ENCODE results near the gene MTMR1. TPM values are rescaled to one million over a fixed set of nuclear protein-coding genes. Genes with fewer than 3 reads are reported as not detected.

The MTMR1 gene
- total RNA-seq, 1 donor from 2014 or later = 15.1 TPM

DNA sequence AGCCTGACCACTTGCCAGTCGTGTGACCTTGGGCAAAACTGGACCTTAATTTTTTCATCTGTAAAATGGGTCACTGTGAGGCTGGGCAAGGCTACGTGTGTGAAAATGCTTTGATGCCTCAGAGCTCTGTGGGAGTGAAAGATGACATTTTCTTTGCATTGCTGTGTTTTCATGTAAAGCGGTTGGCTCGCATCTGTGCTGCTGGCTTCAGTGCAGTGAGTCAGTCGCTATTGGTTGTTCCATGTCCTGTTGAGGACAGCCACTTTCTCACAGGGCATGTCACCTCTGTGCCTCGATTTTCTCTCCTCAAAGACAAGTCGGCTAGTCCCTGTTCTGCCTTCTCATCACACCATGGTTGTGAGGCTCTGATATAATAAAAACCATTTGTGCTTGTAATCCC is 4.4 kb downstream of the MTMR1 start:
- DNase-seq = no peak

GRCh38 chrX:150698981-150699380 is 5.8 kb downstream of the MTMR1 start:
- no peak for DNase-seq

- DNase-seq = no peak
Observed at GRCh38 chrX:150700107-150700506, 6.9 kb downstream of the MTMR1 start.

- DNase-seq = no peak
Observed at GRCh38 chrX:150701377-150701776, 8.2 kb downstream of the MTMR1 start.

DNA sequence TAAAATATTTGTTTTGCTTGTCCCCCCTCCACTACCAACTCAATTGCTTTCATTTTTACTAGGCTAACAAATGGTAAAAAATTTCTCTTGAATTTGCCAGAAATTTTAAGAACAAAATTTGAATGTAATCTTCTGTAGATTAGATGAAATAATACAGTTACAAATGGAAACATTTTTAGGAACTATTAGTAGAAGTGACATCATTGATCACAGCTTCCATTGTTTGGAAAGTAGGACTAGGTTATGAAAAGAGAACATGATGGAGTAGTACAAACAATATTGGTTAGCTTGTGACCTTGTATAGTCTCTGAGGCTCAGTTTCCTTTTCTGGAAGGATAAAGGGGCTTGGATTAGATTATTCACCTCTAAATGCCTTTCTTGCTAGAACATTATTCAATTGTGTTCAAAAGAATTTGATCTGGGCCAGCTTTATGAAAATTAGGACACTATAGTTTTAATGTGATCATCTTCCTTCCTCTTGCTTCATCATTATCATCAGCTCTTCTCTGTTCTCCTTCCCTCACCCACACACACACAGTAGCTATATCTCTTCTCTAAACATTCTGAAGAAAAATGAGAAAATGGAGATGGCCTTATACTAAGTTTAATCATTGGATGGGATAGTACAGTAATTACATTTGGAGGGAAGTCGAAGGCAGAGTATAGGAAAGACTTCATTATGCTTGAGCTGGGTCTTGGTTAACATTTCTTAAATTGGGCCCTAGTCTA is 9.9 kb downstream of the MTMR1 start:
- no peak for DNase-seq

DNA sequence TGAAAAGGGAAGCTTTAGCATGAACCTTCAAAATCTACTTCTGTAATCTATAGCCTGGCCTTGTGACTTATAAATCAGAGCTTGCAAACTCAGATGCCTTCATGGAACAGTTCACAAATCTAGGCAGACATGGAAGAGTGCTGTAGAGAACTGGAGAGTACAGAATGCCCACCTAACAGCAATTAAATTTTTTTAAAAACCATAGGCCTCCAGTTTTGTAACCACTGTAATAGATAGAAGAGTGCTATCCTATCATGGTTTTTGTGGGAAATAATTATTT is 10.4 kb downstream of the MTMR1 start:
- DNase-seq = no peak

GRCh38 chrX:150704030-150704613 is 10.9 kb downstream of the MTMR1 start:
- DNase-seq = peak; percentile 65

- no peak for DNase-seq
Observed at GRCh38 chrX:150712619-150713018, 19.4 kb downstream of the MTMR1 start.

GRCh38 chrX:150715184-150715583 is 22.0 kb downstream of the MTMR1 start:
- DNase-seq = peak; percentile 23

- DNase-seq = no peak
Observed at GRCh38 chrX:150719621-150720020, 26.4 kb downstream of the MTMR1 start.

DNA sequence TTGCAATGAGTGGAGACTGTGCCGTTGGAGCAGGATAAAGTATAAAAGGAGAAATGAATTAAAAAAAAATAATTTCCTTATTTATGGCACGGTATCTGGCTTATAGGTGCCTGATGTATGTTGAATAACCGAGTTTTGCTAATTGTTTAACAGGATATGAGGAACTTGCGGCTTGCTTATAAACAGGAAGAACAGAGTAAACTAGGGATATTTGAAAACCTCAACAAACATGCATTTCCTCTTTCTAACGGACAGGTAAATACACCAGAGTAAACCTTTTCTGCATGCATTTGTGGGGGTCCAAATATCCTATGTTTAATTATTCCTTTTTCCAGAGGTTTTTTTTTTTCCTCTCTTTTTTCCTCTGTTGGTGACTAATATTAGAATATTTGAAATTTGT is 36.8 kb downstream of the MTMR1 start:
- DNase-seq = no peak

GRCh38 chrX:150730719-150731118 is 37.5 kb downstream of the MTMR1 start:
- no peak for DNase-seq

DNA sequence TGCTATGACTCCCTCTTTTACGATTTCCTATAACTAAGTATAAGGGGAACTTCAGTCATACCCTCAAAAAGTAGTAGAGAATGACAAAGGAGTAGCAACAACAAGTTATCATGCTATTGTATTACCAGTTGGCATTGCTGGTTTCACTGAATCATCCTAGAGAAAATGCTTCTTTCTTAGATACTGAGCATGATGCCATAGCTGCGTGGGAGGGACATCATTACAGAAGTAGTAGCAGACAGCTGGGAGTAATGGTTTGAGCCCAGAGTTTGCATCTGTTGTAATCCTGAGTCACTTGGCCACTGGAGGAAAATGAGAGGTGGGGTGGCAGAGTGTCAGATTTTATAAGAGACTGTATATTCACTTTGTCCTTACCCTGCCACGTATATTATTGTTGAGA is 38.6 kb downstream of the MTMR1 start:
- DNase-seq = peak; percentile 22

DNA sequence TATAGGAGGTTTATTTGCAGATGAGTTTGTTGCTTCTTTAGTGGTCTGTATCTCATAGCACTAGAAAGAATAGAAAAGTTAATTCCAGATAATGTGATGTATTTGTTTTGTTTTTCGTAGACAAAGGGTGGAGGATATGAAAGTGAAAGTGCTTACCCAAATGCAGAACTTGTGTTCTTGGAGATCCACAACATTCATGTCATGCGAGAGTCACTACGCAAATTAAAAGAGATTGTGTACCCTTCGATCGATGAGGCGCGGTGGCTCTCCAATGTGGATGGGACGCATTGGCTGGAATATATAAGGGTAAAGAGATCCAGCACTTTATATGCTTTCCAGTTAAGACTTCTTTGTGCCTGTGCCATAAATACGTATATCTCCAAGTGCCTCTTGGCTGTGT is 43.3 kb downstream of the MTMR1 start:
- no peak for DNase-seq

DNA sequence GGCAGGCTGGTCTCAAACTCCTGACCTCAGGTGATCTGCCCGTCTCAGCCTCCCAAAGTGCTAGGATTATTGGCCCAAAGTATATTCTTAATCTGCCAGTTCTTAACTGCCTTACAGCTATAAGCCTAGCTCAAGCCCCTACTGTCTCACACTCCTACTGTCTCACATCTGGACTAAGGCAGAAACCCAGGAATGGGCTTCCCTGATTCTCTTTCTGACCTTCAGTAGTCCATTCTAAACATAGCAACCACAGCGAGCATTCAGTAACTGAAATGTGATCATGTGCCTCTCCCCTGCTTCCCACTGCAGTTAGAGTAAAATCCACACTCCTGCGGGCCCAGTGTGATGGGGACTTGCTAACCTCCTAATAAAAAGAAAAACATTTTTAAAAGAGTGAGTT is 58.9 kb downstream of the MTMR1 start:
- no peak for DNase-seq

DNA sequence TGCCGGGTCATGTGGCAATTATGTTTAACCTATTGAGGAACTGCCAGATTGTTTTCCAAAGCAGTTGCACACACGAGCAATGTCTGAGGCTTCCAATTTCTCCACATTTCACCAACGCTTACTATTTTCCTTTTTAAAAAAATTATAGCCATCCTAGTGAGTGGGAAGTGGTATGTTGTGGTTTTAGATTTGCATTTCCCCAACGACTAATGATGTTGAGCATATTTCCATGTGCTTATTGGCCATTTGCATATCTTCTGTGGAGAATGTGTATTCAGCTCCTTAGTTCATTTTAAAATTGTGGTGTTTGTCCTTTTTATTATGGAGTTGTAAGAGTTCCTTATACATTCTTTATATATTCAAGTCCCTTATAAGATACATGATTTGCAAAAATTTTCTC is 60.2 kb downstream of the MTMR1 start:
- DNase-seq = no peak

DNA sequence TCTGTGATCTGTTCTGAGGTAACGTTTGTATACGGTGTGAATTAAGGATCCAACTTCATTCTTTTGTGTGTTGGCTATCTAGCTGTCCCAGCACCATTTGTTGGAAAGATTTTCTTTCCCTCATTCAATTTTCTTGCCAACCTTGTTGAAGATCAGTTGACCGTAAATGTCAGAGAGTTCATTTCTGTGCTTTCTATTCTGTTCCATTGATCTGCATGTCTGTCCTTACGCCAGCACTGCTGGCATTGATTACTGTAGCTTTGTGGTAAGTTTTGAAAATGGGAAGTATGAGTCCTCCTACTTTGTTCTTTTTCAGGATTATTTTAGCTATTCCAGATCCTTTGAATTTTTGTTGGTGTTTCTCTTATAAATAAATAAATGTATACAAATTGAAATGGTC is 60.8 kb downstream of the MTMR1 start:
- DNase-seq = no peak

DNA sequence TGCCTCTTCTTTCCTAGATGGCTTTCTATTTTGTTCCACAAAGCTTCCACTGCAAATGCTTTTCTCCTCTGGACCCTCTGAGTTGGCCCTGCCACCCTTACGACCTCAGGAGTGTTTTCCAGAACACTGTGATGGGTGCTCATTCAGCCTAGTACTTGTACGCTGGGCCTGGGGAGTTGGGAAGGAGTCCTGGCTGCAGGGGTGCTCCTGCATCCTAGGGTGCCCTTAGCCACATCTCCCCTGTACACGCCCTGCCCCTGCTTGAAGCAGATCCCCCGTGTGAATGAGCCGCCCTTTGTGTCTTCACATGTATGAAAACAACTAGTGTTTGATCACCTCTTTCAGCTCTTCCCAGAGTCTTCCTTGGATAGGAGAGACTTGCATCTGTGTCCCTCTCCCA is 64.2 kb downstream of the MTMR1 start:
- no peak for DNase-seq

GRCh38 chrX:150759568-150760416 is 66.6 kb downstream of the MTMR1 start:
- no peak for DNase-seq

DNA sequence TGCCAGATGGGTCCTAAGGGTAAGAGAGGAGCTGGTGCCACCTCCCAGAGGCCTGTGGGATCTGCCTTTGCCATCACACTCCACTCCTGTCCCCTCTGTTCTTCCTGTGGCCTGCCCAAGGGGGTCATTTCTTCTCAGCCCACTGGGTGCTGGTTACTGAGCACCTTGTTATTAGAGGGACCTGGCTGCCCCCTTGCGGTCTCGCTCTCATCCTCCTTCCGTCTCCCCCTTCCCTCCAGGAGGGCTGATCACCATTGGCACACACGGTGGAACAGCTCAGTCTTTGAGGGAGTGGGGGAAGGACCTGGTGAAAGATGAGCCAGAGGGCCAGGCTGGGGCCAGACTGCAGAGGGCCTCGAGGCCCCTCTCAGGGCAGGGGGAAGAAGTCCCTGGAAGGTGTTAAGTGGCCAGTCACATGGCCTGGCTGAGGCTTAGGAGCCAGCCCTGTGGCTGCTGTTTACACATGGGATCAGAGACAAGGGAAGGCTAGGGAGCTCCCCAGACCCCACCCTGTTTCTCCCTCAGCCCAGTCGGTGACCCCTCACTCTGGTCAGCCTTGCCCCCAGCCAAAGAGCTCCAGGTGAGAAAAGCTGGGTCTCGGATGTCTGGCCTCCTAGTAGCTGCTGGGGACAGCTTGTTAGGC is 68.1 kb downstream of the MTMR1 start:
- DNase-seq = no peak

- no peak for DNase-seq
Observed at GRCh38 chrX:150761819-150762216, 68.6 kb downstream of the MTMR1 start.

GRCh38 chrX:150762258-150763165 is 69.3 kb downstream of the MTMR1 start:
- DNase-seq = no peak

Measured in dermis blood vessel endothelial cell (primary cell).